Suprapubic skin (tissue), 3 donors: ENCODE measurements around the gene CD163.
A peak's percentile ranks its signal among the peaks of the same experiment; 100 is the strongest.

Experiments
- CTCF ChIP-seq, 2 donors: fragments of 200-600 bp in 1 of 2; fragments of 450-650 bp in 1 of 2; sonication (generic) in 1 of 2; IDR thresholded peaks; one replicate each; pipeline ENCODE4 v1.5.1; 2016 to 2019; ENCODE audit warnings: antibody characterized with exemption in 2 of 2, mild to moderate bottlenecking in 1 of 2, moderate library complexity in 1 of 2
- POLR2A ChIP-seq, 2 donors: fragments of 450-650 bp; IDR thresholded peaks; one replicate each; pipeline ENCODE4 v1.6.1; 2017; ENCODE audit warnings: antibody characterized with exemption in 2 of 2, mild to moderate bottlenecking in 2 of 2, moderate library complexity in 2 of 2

DNA sequence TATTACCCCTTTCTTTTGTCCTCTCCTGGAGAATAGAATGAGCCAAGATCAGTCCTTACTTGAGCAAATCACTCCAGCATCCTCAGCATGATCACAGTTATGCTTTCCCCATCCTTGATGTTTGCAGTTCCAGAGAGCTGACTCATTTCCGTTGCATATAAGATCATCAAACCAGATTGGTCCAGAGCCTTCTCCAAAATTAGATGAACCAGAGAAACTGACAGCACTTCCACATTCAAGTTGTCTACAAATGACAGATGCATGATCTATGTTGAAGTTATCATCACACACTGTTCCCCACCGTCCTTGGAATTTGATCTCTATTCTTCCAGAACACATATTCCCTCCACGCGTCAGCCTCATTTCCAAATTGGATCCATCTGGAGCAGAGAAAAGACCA, 4.8 kb downstream of the CD163 start:
- TF ChIP-seq CTCF (IDR thresholded peaks at IDR 0.05) (no peak), POLR2A (IDR thresholded peaks at IDR 0.05) (peak in 1 of 2 donors; percentile 11)
